Astrocyte (in vitro differentiated cells and primary cell): ENCODE measurements around the gene HSD17B14. TPM values are rescaled to one million over a fixed set of nuclear protein-coding genes. Genes with fewer than 3 reads are reported as not detected.

Source experiments
- DNase-seq: peaks from one replicate; pipeline ENCODE4 v3.0.0-alpha.2; 2010; ENCODE audit warnings: low read depth
- FAIRE-seq: peaks from 2 replicates; lab custom pipeline; 2011; peaks lifted over from hg19 to GRCh38; lab: Jason Lieb, UNC
- H2AFZ ChIP-seq: 2 replicates; pipeline ENCODE4 v1.6.0; 2012; ENCODE audit warnings: low read depth, low read length, inconsistent platforms
- H3K27ac ChIP-seq: 2 replicates; pipeline ENCODE4 v1.5.1; 2011; ENCODE audit warnings: low read depth, low read length, inconsistent platforms
- H3K27me3 ChIP-seq: 2 replicates; pipeline ENCODE4 v1.6.0; 2011; ENCODE audit warnings: low read length, inconsistent platforms; ENCODE audit not compliant: insufficient read depth
- H3K36me3 ChIP-seq: 2 replicates; pipeline ENCODE4 v1.5.1; 2011; ENCODE audit warnings: low read length, inconsistent platforms; ENCODE audit not compliant: insufficient read depth
- H3K4me1 ChIP-seq: 2 replicates; pipeline ENCODE4 v1.5.1; 2011; ENCODE audit warnings: low read length, inconsistent platforms; ENCODE audit not compliant: insufficient read depth
- H3K4me2 ChIP-seq: 2 replicates; pipeline ENCODE4 v1.6.0; 2012; ENCODE audit warnings: low read length, inconsistent platforms
- H3K4me3 ChIP-seq: 2 replicates; pipeline ENCODE4 v1.5.1; 2011; ENCODE audit warnings: low read depth, mild to moderate bottlenecking, low read length, inconsistent platforms; ENCODE audit not compliant: insufficient read depth
- H3K79me2 ChIP-seq: 2 replicates; pipeline ENCODE4 v1.6.0; 2012; ENCODE audit warnings: mild to moderate bottlenecking, low read length, inconsistent platforms; ENCODE audit not compliant: insufficient read depth
- H3K9ac ChIP-seq: 2 replicates; pipeline ENCODE4 v1.6.0; 2012; ENCODE audit warnings: mild to moderate bottlenecking, low read length, inconsistent platforms
- H3K9me3 ChIP-seq: 2 replicates; pipeline ENCODE4 v1.5.1; 2012; ENCODE audit warnings: low read depth, mild to moderate bottlenecking, low read length, inconsistent platforms; ENCODE audit not compliant: insufficient read depth
- H4K20me1 ChIP-seq: 2 replicates; pipeline ENCODE4 v1.6.0; 2012; ENCODE audit warnings: low read length, inconsistent platforms; ENCODE audit not compliant: insufficient read depth
- H3K27ac Mint-ChIP-seq: one replicate; pipeline ENCODE4 v1.8.0; 2021; ENCODE audit warnings: mild to moderate bottlenecking, mixed read lengths; ENCODE audit not compliant: unreplicated experiment
- H3K27me3 Mint-ChIP-seq: one replicate; pipeline ENCODE4 v1.8.0; 2021; ENCODE audit warnings: low read depth, mixed read lengths; ENCODE audit not compliant: unreplicated experiment
- H3K36me3 Mint-ChIP-seq: one replicate; pipeline ENCODE4 v1.8.0; 2021; ENCODE audit warnings: low read depth, mixed read lengths; ENCODE audit not compliant: unreplicated experiment
- H3K4me1 Mint-ChIP-seq: one replicate; pipeline ENCODE4 v1.8.0; 2021; ENCODE audit warnings: low read depth, mixed read lengths; ENCODE audit not compliant: unreplicated experiment
- H3K4me3 Mint-ChIP-seq: one replicate; pipeline ENCODE4 v1.8.0; 2021; ENCODE audit warnings: mild to moderate bottlenecking, moderate library complexity, mixed read lengths; ENCODE audit not compliant: unreplicated experiment
- H3K9me3 Mint-ChIP-seq: one replicate; pipeline ENCODE4 v1.8.0; 2021; ENCODE audit warnings: mild to moderate bottlenecking, mixed read lengths; ENCODE audit not compliant: unreplicated experiment
- EZH2 ChIP-seq: IDR thresholded peaks from 2 replicates; pipeline ENCODE4 v1.6.1; 2012; ENCODE audit warnings: mild to moderate bottlenecking, low read length, inconsistent platforms; ENCODE audit not compliant: insufficient read depth
- total RNA-seq: library from RNA; stranded (reverse); gene quantifications from 2 replicates; pipeline ENCODE4 v1.2.1, GENCODE V29; 2021
- TF ChIP-seq, protein P1 (sequence below): IDR thresholded peaks from 2 replicates; pipeline ENCODE4 v1.5.1; 2011; ENCODE audit warnings: low read depth, mild to moderate bottlenecking, inconsistent platforms, low read length, moderate library complexity; ENCODE audit not compliant: insufficient read depth

HSD17B14 gene
- total RNA-seq, 1 donor from 2014 or later: 9.7 TPM

DNA sequence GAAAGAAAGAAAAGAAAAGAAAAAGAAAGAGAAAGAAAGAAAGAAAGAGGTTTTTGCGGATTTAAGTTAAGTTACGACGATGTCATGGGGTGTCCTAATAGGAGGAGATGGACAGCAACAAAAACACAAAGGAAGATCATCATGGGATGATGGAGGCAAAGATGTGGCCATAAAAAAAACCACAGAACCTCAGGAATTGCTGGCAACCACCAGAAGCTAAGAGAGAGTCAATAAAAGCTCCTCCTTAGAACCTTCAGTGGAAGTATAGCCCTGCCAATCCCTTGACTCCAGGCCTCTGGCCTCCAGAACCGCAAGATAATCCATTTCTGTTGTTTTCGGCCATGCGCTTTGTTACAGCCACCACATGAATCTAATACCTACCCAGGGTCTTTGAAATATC lies 20.6 kb upstream of the HSD17B14 start:
- no peaks in the 10 kb centered on the region for H3K4me1 ChIP-seq
- Mint-ChIP-seq H3K9me3 (no peaks in the 10 kb centered on the region), H3K36me3 (peaks cover 29% of the 10 kb centered on the region), H3K4me1 (peaks cover 3% of the 10 kb centered on the region), H3K4me3 (no peak overlapping the region), H3K27ac (peak overlapping the region; percentile 77), H3K27me3 (peaks cover 2% of the 10 kb centered on the region)
- no peaks in the 10 kb centered on the region for H4K20me1 ChIP-seq
- no peaks in the 10 kb centered on the region for H3K9me3 ChIP-seq
- H3K36me3 ChIP-seq: no peaks in the 10 kb centered on the region
- H3K27ac ChIP-seq: no peak overlapping the region
- DNase-seq: no peak
- H3K4me3 ChIP-seq: no peak overlapping the region
- H3K4me2 ChIP-seq: no peak overlapping the region
- no peak for FAIRE-seq
- H2AFZ ChIP-seq: no peak overlapping the region
- TF ChIP-seq, protein P1, sequence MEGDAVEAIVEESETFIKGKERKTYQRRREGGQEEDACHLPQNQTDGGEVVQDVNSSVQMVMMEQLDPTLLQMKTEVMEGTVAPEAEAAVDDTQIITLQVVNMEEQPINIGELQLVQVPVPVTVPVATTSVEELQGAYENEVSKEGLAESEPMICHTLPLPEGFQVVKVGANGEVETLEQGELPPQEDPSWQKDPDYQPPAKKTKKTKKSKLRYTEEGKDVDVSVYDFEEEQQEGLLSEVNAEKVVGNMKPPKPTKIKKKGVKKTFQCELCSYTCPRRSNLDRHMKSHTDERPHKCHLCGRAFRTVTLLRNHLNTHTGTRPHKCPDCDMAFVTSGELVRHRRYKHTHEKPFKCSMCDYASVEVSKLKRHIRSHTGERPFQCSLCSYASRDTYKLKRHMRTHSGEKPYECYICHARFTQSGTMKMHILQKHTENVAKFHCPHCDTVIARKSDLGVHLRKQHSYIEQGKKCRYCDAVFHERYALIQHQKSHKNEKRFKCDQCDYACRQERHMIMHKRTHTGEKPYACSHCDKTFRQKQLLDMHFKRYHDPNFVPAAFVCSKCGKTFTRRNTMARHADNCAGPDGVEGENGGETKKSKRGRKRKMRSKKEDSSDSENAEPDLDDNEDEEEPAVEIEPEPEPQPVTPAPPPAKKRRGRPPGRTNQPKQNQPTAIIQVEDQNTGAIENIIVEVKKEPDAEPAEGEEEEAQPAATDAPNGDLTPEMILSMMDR: no peak
- no peak for TF ChIP-seq EZH2
- no peak overlapping the region for H3K9ac ChIP-seq
- H3K79me2 ChIP-seq: no peaks in the 10 kb centered on the region
- no peaks in the 10 kb centered on the region for H3K27me3 ChIP-seq

DNA sequence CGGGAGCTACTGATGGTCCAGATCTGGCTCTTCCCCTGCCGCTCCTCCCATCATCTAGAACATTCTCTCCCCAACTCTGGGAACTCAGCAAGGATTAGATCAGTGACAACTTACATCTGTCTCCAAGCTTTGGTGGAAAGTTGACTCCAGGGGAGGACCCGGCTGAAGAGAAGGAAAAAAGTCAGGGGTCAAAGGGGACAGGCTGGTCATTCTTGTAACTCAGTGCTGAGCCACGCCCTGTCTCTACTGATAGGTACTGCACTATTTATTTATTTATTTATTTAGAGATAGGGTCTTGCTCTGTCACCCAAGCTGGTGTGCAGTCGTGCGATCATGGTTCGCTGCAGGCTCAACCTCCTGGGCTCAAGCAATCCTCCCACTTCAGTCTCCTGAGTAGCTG lies 17.8 kb upstream of the HSD17B14 start:
- H3K36me3 ChIP-seq: no peaks in the 10 kb centered on the region
- H3K4me3 ChIP-seq: no peak overlapping the region
- H3K4me1 ChIP-seq: no peaks in the 10 kb centered on the region
- no peak overlapping the region for H3K27ac Mint-ChIP-seq
- no peaks in the 10 kb centered on the region for H3K27me3 Mint-ChIP-seq
- H3K27ac ChIP-seq: no peak overlapping the region
- FAIRE-seq: no peak
- no peaks in the 10 kb centered on the region for H3K27me3 ChIP-seq
- H3K4me2 ChIP-seq: no peak overlapping the region
- H2AFZ ChIP-seq: no peak overlapping the region
- peaks cover 13% of the 10 kb centered on the region for H3K36me3 Mint-ChIP-seq
- H3K4me1 Mint-ChIP-seq: peaks cover 3% of the 10 kb centered on the region
- H3K9ac ChIP-seq: no peak overlapping the region
- no peaks in the 10 kb centered on the region for H4K20me1 ChIP-seq
- H3K9me3 ChIP-seq: no peaks in the 10 kb centered on the region
- H3K79me2 ChIP-seq: no peaks in the 10 kb centered on the region
- H3K9me3 Mint-ChIP-seq: no peaks in the 10 kb centered on the region
- H3K4me3 Mint-ChIP-seq: no peak overlapping the region
- TF ChIP-seq EZH2: no peak
- TF ChIP-seq, protein P1: no peak
- no peak for DNase-seq

DNA sequence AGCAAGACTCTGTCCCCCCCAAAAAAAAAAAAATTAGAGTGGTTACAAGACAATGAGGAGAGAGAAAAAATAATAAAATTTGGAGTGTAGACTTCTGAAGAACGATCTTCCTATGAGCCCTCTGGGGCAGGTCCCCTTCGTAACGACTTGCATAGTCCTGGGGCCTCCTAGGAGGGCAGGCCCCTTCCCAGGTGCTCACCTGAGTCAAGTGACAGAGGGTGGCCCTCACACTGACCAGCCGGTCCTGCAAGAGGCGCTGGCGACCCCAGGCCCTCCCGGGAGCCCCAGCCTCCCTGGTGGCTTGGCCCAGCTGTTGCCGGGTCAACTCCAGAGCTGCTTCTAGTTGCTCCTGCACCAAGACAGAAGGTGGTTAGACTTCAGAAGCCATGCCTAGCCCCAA lies 17.2 kb upstream of the HSD17B14 start:
- Histone ChIP-seq H3K4me3 (no peak overlapping the region), H2AFZ (no peak overlapping the region), H3K4me1 (no peaks in the 10 kb centered on the region), H4K20me1 (no peaks in the 10 kb centered on the region), H3K4me2 (no peak overlapping the region), H3K27me3 (no peaks in the 10 kb centered on the region), H3K27ac (no peak overlapping the region), H3K36me3 (no peaks in the 10 kb centered on the region), H3K9me3 (no peaks in the 10 kb centered on the region), H3K79me2 (no peaks in the 10 kb centered on the region), H3K9ac (no peak overlapping the region)
- Mint-ChIP-seq H3K36me3 (peaks cover 10% of the 10 kb centered on the region), H3K9me3 (no peaks in the 10 kb centered on the region), H3K27me3 (no peaks in the 10 kb centered on the region), H3K4me3 (no peak overlapping the region), H3K4me1 (peaks cover 3% of the 10 kb centered on the region), H3K27ac (no peak overlapping the region)
- no peak for DNase-seq
- FAIRE-seq: no peak
- TF ChIP-seq EZH2: no peak
- TF ChIP-seq, protein P1: no peak
